ENCODE results near the gene TPD52L1.

TPD52L1 gene

DNA sequence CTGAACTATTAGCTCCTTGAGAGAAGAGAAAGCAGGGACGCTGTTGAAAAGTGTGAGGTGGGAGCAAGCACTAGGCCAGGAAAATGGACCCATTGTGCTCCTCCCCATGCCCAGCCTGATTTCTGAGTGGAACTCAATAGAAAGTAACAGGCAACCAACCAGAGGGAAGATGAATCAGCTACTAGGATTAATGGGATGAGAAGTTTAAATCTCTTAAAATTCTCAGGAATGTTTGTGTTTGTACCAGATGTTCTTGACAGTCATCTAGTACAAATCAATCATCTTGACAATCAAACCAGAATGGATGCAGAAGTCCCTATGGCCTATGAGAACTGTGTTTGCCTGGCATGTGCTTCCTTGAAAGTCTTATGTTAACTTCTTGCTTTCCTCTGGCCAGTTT lies 99.3 kb downstream of the TPD52L1 start:
- no peak overlapping the region for H3K27ac ChIP-seq

DNA sequence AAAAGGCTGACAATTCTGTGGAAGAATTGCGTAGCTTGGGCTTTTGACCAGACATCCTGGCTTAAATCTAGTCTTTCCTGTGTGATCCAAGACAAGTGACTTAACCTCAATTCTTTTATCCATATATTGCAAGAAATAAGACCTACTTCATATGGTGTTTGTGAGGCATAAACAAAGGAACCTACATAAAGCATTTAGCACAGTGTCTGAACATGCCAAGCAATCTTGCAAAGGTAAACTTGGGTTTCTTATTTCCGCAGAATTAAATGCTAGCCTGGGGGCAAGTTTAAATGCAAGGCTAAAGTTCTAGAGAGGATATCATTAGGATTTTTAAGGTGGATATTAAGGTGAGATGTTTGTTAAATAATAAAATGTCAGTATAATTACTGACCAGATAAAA lies 100.3 kb downstream of the TPD52L1 start:
- no peak overlapping the region for H3K27ac ChIP-seq
- TF ChIP-seq, protein P1, sequence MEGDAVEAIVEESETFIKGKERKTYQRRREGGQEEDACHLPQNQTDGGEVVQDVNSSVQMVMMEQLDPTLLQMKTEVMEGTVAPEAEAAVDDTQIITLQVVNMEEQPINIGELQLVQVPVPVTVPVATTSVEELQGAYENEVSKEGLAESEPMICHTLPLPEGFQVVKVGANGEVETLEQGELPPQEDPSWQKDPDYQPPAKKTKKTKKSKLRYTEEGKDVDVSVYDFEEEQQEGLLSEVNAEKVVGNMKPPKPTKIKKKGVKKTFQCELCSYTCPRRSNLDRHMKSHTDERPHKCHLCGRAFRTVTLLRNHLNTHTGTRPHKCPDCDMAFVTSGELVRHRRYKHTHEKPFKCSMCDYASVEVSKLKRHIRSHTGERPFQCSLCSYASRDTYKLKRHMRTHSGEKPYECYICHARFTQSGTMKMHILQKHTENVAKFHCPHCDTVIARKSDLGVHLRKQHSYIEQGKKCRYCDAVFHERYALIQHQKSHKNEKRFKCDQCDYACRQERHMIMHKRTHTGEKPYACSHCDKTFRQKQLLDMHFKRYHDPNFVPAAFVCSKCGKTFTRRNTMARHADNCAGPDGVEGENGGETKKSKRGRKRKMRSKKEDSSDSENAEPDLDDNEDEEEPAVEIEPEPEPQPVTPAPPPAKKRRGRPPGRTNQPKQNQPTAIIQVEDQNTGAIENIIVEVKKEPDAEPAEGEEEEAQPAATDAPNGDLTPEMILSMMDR (conservative IDR thresholded peaks at IDR 0.05): no peak

More for the DNA sequence above, 99.3 kb downstream of the TPD52L1 start:
- TF ChIP-seq, protein P1 (conservative IDR thresholded peaks at IDR 0.05): no peak

DNA sequence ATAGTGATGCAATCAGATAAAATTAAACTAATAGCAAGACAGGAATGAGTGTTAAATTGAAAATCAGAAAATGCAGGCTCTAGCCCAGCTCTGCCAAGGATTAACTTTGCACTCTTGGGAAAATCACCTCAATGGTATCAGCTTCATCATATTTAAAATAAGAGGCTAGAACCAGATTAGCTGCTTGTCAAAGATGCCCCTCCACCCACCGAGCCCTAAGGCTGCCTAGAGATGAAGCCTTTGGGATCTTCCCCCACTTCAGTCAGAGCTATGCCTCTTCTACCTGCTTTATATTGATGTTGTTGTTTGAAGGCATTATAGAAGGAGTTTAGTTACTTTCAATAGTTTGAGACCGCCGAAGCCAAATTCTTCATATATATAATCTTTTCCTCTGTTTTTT lies 100.7 kb downstream of the TPD52L1 start:
- H3K27ac ChIP-seq: no peak overlapping the region
- TF ChIP-seq, protein P1 (conservative IDR thresholded peaks at IDR 0.05): no peak

DNA sequence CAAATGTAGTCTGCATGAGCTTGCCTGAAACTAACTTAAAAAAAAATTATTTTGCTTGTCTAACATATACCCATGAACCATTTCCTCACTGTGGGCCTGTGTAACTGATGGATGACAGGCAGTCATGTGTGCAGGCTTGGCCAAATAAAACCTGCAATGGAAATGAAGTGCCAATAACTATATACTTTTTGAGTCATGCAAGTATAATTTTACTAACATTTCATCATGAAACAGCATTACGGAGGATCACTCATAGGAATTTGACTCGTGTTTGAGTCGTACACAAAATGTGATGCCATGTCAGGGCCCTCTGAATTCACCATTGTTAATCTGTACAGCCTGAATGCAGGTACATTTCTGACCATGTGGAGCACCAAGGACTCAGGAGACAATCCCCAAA lies 101.6 kb downstream of the TPD52L1 start:
- H3K27ac ChIP-seq: no peak overlapping the region
- TF ChIP-seq, protein P1 (conservative IDR thresholded peaks at IDR 0.05): no peak

DNA sequence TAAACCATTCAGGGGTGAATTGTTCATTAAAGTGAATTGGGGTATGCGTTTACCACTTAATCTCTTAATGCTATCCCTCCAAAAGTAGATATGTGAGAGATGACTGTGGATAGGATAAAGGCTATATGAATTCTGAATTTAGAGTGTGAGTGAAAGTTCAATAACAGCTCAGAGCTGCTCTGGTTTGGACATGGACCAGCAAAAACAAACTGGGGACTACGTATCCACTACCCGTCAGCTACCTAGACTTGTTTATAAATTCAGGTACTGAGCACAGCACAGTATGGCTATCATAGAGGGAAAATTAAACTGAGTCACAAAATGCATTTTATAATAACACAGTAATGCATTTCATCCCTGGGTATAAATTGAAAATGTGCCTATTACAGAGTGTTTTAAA lies 103.8 kb downstream of the TPD52L1 start:
- no peak overlapping the region for H3K27ac ChIP-seq
- TF ChIP-seq, protein P1 (conservative IDR thresholded peaks at IDR 0.05): no peak

DNA sequence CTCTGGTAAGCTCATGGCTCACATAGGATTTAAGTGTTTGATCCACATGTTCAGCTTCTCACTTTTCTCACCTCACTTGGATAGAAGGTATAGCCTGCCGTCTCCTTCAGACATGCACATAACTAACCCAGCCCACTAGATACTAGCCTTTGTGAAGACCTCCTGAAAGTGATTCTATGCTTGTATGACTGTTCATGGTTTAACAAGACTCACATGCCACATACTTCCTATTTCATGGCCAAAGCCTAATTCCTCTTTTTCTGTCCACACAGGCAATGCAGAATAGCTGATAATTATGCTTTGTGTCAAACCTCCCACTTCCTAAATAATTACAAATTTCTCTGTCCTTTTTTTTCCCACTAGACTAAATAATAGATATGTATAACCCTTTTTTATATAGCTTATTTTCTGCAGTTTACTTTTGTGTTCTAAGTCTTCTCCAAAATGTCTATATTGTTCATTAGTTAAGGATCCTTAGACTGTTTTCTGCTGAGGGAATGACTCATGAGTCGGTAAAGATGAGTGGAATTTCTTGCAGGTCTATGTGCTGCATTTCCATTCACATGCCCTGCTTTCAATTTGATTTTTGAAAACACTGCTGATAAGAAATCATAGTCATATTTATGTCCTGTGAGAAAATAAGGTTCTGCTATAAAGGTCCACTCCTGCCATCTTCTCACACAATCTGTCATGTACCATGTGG lies 105.2 kb downstream of the TPD52L1 start:
- TF ChIP-seq, protein P1 (conservative IDR thresholded peaks at IDR 0.05): no peak
- H3K27ac ChIP-seq: no peak overlapping the region

DNA sequence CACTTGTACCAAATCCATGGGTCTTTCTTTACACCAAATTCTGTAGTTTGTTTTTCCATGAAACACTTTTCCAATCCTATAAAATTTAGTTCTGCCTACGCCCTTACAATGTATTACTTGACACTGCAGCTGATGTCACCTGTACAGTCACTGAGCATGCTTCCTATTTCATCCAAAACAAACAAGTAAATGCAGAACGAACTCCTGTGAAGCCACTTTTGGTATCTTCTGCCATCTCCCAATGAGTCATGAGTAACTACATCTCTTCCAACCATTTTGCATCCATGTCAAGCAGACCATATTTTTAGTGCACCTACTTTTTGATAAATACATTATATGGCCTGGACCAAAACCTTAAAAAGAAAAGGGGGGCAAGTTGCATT lies 105.8 kb downstream of the TPD52L1 start:
- H3K27ac ChIP-seq: no peak overlapping the region
- TF ChIP-seq, protein P1 (conservative IDR thresholded peaks at IDR 0.05): no peak
